CD4-positive, alpha-beta T cell treated with Interleukin-10 for 1 hour (primary cell): ENCODE data around the gene CMSS1.
A peak's percentile ranks its signal among the peaks of the same experiment; 100 is the strongest.
"Not testable (repeated sequence)": the region's sequence is repeated elsewhere in the genome, so short reads cannot be mapped to it uniquely, and the experiment has no call there.

Experiments used
- DNase-seq: peaks from one replicate; pipeline ENCODE4 v3.0.0-alpha.2; 2020

CMSS1 gene

GRCh38 chr3:100033184-100033583 lies 215.5 kb downstream of the CMSS1 start:
- no peak for DNase-seq

GRCh38 chr3:100033903-100034471 lies 216.3 kb downstream of the CMSS1 start:
- DNase-seq: no peak

GRCh38 chr3:100039075-100039474 lies 221.4 kb downstream of the CMSS1 start:
- DNase-seq: no peak

GRCh38 chr3:100040451-100041225 lies 223.0 kb downstream of the CMSS1 start:
- DNase-seq: no peak

GRCh38 chr3:100041328-100041749 lies 223.7 kb downstream of the CMSS1 start:
- no peak for DNase-seq

GRCh38 chr3:100042166-100042981 lies 224.7 kb downstream of the CMSS1 start:
- no peak for DNase-seq

- DNase-seq: no peak
Observed at GRCh38 chr3:100043271-100043670, 225.6 kb downstream of the CMSS1 start.

GRCh38 chr3:100044369-100044768 lies 226.7 kb downstream of the CMSS1 start:
- no peak for DNase-seq

- no peak for DNase-seq
Observed at GRCh38 chr3:100045696-100046095, 228.0 kb downstream of the CMSS1 start.

GRCh38 chr3:100046986-100047385 lies 229.3 kb downstream of the CMSS1 start:
- no peak for DNase-seq

GRCh38 chr3:100047455-100048141 lies 229.9 kb downstream of the CMSS1 start:
- no peak for DNase-seq

- no peak for DNase-seq
Observed at GRCh38 chr3:100048248-100048647, 230.6 kb downstream of the CMSS1 start.

- DNase-seq: not testable (repeated sequence)
Observed at GRCh38 chr3:100051513-100051912, 233.9 kb downstream of the CMSS1 start.

- no peak for DNase-seq
Observed at GRCh38 chr3:100053951-100054620, 236.4 kb downstream of the CMSS1 start.

- DNase-seq: no peak
Observed at GRCh38 chr3:100057716-100058575, 240.3 kb downstream of the CMSS1 start.

GRCh38 chr3:100059472-100059871 lies 241.8 kb downstream of the CMSS1 start:
- no peak for DNase-seq

GRCh38 chr3:100060685-100061484 lies 243.2 kb downstream of the CMSS1 start:
- DNase-seq: peak; percentile 18

GRCh38 chr3:100062665-100063064 lies 245.0 kb downstream of the CMSS1 start:
- DNase-seq: no peak

- no peak for DNase-seq
Observed at GRCh38 chr3:100063929-100064461, 246.3 kb downstream of the CMSS1 start.

GRCh38 chr3:100067589-100067988 lies 249.9 kb downstream of the CMSS1 start:
- DNase-seq: no peak
